GM19025 (cell line): ENCODE data around the gene TNRC6A.
"Not testable (repeated sequence)": the region's sequence is repeated elsewhere in the genome, so short reads cannot be mapped to it uniquely, and the experiment has no call there.

ENCODE experiments used
- ATAC-seq: cut with Tn5 transposase; IDR thresholded peaks from one replicate; pipeline ENCODE4 v1.9.1; 2021; ENCODE audit warnings: mild to moderate bottlenecking, low read depth, moderate library complexity; ENCODE audit not compliant: unreplicated experiment

Gene TNRC6A

DNA sequence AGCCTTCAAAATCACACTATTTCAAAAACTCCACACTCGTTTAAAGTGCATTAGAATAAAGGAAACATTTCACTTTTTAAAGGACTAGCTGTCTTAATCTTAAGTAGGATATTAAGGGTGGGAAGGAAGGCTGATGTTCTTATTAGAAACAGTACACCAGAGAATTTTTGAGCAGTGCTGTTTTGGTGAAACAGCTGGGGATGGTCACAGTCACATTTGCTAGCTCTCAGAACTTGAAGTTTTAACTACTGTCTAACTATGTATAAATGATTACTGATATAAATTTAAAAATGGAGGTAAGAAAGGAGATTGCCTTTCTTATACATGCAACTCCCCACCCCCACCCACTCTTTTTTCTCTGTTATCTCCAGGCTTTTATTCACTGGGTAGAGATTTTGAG lies 77.8 kb downstream of the TNRC6A start:
- ATAC-seq, result no peak

DNA sequence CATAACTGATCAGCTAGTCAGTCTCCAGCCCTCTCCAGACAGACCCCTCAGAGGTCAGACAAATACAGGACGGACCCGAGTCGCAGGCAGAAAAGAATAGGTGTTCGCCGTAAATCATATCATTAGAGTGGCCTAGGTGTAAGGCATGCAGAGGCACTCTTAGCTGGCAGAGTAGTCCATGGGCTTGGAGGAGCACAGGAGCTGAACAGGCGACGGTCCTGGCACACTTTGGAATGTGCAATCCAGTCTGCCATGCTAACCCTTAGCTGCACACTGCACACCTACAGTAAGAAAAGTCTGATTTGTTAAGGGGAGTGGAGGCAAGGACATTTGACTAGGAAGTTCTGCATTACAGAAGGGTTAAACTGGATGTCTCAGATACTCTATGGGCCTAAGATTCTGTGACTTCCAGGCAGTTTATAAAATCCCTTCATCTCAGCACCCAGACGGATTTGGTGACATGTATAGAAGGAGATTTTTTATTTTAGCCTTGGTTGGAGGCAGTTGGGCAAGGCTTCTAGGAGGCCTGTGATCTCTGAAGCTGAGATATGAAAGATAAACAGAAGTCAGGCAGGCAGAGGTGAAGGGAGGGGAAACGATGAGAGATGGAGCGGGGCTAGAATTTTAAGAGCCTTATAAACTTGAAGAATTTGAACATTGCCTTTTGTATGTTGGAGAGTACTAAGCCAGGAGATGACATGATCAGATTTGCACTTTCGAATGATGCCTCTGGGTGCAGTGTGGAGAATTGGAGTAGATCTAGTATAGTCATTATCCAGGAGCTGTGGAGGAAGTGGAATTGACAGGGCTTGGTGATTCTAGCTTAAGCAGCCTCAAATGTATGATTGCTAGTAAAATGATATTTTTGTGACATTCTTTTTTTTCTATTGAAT lies 81.7 kb downstream of the TNRC6A start:
- ATAC-seq, result no peak

DNA sequence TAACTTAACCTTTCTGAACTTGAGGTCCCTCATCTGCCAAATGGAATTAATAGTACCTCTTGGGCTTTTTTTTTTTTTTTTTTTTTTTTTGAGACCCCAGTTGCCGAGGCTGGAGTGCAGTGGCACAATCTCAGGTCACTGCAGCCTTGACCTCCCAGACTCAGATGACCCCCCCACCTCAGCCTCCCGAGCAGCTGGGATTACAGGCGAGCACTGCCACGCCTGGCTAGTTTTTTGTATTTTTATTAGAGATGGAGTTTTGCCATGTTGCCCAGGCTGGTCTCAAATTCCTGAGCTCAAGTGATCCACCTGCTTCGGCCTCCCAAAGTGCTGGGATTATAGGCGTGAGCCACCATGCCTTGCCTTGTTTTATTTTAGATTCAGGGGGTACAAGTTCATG lies 83.4 kb downstream of the TNRC6A start:
- ATAC-seq, result not testable (repeated sequence)

DNA sequence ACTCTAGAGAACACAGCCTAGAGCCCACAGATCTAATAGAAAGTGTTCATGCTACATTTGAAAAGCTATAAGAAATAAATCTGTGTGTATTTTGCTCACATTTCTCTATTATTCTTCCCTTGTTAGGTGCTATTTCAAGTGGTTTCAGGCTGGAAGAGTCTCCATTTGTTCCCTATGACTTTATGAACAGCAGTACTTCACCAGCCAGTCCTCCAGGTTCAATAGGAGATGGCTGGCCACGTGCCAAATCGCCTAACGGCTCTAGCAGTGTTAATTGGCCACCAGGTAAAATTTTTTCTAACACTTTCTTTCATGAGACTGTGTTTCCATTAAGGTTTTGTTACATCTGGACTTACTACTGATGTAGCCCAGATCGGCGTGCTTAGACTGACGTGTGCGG lies 85.6 kb downstream of the TNRC6A start:
- no peak for ATAC-seq

DNA sequence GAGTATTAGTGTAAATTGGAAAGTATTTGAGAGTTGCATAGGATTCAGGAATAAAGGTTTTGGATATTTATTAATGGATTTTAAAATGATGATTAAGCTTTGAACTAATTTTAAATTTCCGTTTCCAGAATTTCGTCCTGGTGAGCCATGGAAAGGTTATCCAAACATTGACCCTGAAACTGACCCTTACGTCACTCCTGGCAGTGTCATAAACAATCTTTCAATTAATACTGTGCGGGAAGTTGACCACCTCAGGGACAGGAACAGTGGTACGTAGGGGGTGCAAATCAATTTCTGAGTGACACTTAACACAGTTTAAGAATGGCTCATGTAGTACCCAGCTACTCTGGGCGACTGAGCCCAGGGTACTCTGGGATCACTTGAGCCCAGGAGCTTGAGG lies 87.2 kb downstream of the TNRC6A start:
- ATAC-seq, result no peak

DNA sequence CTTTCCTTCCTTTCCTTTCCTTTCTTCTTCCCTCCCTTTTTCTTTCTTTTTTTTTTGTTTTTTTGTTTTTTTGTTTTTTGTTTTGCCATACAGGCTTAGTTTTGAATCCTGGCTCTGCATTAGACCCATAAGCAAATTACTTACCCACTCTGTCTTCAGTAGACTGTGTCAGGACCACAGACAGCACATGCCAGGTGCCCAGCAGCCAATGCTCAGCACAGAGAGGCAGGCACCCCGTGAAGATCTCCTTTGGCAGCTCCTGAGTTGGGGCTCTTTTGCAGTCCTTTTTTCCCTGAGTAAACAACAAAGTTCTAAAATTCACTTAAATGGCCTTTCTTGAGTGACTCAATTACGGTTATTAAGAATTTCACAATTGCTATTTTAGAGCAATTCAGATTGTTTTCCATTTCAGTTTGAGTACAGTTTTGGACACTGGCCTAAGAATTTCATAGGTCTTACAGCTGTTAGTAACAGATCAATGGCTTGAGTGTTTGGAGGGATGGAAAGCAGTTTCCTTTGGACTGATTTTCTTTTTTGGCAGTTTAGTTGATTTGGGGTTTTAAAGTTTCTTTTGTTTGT lies 90.1 kb downstream of the TNRC6A start:
- no peak for ATAC-seq

DNA sequence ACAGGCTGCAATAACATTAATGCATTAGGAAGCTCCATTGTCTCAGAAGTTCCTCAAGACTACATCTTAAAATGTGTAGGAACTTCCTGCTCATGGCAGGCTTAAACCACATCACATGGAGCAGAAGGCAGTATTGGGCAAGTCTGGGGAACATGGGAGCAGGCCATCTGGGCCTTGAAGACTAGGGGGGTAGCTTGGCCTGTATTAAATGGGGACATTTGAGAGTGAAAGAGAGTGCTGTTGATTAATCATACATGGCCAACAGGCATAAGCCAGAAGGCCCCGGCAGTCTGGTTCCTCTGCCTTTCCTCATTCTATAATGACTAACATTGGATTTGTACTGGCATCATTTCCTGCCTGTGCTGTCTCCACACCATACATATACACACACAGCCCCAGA lies 91.1 kb downstream of the TNRC6A start:
- ATAC-seq, result no peak

DNA sequence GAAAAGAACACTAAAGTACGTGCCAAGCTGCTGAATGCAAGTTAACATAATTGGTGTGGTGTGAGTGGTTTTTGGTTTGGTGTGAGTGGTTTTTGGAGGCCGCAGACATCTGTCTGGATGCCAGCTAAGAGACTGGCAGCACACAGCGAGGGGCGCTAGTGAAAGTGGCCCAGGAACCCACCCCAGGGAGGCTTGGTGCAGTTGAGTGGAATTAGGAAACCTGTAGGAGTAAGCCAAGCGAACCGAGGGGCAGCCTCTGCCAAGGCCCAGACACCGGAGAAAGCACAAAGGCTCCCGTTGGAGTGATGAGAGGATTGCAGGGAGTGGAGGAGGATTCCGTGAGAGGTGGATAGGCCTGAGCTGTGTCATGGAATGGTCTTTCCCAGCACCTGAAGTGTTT lies 91.7 kb downstream of the TNRC6A start:
- no peak for ATAC-seq

DNA sequence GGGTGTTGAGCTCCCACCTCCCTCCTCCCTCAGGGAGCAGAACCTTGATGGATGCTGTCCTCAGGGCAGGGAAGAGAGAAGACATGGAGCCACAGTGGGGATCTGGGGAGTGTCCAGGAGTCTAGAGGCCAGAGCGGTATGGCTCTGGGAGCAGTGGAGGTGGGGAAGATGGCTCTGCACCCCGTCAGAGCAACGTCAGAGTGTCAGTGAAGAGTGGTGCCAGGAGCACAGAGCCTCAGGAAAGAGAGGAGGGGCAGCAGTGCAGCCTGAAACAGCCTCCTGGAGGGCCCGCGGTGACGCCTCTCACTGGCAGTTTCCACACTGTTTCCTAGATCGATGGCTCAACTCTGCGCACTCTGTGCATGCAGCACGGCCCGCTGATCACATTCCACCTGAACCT lies 93.1 kb downstream of the TNRC6A start:
- no peak for ATAC-seq

DNA sequence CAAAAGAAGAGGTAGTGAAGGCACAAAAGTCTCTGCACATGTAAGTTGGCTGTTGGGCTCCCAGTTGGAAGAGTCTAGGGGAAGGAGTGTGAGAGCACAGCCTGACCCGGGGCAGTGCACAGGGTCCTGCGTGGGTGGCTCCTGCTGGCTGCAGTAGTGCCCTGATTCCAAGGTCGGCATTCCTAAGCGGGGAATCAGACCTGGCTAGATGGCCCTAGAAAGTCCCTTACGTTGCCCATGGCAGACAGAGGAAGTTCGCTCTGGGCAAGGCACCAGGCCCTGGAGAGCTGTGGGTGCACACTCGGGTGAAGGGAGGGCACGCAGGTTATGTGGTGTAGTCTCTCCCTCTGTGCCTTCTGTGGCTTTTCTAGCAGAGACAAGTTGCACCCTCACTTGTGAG lies 93.5 kb downstream of the TNRC6A start:
- ATAC-seq, result no peak

DNA sequence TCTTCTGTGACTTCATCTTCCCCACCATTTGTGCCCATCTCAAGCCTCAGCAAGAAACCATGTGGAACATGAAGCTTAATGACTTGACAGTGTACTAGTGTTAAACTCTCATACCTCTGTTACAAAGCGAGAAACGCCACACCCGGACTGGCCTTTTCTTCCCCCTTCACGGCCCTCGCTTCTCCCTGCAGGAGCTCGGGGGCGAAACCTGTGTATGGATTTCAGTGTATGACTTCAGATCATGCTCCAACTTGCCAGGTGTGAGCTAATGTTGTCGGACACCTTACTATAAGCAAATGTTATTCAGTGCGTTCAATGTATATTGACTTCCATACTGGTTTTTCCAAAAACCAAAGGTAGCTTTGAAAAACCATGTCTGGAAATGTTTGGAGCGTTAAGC lies 96.2 kb downstream of the TNRC6A start:
- ATAC-seq, result no peak

DNA sequence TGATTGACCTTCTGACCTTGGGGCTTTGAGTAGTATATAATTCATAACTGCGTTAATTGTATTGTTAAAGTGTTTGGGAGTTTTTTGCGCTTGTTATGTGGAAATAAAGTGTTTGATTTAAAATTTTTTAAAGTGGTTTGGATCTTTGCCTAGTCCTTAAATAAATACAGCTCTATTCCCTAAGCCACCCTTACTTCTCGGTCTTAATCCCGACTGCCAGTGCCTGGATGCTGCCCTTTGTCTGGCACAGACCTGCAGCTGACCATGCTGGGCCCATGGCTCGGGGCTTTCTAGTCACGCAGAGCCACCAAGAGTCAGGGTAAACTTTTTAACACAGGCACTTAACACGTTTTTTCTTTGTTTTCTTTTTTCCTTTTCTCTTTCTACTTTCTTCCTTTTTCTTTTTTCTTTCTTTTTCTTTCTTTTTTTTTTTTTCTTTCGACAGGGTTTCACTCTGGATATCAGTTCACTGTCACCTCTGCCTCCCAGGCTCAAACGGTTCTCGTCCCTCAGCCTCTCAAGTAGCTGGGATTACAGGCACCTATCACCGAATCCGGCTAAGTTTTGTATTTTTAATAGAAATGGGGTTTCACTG lies 96.7 kb downstream of the TNRC6A start:
- no peak for ATAC-seq

DNA sequence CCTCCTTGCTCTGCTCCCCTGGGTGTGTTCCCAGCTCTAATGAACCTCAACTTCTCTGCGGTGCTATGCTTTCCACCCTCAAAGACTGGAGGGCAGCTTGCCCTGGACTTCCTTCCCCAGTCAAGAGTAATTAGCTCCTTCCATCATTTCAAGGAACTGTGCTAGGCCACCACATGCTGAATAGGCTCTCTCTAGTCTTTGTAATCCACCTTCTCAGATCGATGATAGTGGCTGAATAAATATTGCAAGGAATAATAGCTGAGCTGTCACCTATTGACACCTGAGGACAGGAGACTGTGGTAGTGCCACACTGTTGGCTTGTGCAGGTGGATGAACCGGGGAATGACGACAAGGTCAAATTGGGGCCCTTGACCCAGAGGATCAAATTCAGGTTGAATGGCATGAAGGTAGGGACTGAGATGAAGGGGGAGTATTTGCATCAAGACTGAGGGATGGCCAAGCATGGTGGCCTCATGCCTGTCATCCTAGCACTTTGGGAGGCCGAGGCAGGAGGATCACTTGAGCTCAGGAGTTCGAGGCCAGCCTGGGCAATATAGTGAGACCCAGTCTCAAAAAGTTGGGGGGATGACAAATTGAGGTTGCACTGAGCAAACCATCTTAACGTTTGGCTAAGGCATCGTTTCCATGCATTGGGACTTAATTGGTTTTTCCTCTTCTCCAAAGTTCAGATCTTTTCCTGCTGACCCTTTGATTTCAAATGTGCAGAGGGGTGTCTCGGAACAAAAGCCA lies 97.5 kb downstream of the TNRC6A start:
- no peak for ATAC-seq

DNA sequence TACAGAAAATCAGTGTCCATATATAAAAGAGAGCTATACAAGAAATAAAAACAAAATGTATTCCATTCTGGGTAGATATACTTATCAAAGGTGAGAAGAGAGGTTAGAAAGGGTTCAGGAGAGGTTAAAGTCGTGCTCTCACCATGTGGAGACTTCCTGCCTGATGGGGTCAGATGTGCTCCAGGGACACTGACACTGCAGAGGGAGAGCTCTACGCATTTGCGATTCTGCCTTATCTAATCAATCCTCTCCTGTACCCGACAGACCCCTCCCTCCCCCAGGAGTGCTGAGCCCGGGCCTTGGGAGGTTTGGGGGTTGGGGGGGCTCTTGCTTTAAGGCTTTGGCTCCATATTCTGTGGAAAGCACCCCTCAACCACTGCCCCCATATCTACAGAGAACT lies 99.7 kb downstream of the TNRC6A start:
- ATAC-seq, result no peak

DNA sequence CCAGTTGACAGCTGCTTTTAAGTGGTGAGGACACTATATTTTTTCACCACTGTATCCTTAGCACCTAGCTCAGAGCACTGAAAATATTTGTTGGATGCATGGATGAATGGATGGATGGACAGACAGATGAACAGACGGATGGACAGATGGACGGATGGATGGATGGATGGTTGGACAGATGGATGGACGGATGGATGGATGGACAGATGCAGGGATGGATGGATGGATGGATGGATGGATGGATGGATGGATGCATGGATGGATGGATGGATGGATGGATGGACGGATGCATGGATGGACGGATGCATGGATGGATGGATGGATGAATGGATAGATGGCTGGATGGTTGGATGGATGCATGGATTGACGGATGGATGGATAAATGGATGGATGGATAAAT lies 103.9 kb downstream of the TNRC6A start:
- ATAC-seq, result no peak

DNA sequence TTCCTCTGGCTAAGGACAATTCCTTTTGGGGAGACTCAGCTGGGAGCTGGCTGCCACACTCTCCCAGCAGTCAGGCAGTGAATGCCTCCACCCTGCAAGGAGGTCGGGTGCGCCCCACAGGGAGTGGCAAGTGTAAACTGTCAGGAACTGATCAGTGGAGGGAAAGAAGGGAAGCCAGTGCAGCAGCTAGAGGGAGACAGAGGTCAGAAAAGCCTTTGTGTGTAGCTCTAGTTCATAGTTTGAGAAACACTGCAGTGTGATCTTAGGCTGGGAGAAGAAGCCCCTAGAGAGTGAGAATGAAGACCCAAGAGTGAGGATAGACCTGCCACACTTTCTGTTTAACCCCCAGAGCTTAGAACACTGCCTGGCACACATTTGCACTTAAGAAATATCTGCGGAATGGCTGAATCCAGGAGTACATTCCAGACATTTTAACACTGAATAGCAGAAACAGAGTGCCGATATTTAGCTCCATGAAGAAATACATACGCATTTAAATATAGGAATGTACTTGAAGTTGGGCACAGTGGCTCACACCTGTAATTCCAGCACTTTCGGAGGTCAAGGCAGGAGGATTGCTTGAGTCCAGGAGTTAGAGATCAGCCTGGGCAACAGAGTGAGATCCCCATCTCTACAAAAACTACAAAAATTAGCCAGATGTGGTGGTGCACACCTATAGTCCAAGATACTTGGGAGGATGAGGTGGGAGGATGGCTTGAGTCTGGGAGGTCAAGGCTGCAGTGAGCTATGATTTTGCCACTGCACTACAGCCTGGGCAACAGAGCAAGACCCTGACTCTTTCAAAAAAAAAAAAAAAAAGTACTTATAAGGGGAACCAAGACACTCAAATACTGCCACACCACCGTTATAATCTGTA lies 105.2 kb downstream of the TNRC6A start:
- ATAC-seq, result no peak

DNA sequence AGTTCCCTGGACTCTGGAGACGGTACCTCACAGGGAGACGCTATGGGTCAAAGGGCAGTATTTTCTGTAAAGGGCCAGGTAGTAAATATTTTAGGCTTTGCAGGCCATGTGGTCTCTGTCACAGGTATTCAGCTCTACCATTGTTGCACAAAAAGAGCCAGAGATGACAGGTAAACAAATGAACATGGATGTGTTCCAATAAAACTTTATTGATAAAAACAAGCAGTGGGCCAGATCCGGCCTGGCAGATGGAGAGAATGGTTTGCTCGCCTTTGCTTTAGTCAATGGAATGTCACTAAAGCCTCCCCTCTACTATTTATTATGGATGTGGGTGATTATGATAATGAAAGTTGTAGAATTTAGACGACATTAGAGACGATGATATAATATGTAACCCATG lies 107.4 kb downstream of the TNRC6A start:
- no peak for ATAC-seq

DNA sequence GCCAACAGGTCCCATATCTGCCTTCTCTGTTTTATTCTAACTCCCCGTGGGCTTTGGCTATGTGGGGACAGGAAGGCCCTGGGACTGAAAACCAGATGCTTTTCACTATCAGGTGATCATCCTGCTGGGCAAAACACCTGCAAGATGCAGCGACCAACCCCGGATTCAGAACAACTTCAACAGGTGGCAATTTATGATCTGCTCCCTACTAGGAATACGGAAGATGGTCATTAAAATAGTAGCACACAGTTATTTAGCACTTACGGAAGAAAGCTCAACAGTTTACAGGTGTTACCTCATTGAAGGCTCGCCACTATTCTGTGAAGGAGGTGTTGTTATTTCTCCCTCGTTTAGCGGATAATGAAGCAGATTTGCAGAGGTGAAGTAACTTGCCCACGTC lies 108.5 kb downstream of the TNRC6A start:
- ATAC-seq, result no peak

DNA sequence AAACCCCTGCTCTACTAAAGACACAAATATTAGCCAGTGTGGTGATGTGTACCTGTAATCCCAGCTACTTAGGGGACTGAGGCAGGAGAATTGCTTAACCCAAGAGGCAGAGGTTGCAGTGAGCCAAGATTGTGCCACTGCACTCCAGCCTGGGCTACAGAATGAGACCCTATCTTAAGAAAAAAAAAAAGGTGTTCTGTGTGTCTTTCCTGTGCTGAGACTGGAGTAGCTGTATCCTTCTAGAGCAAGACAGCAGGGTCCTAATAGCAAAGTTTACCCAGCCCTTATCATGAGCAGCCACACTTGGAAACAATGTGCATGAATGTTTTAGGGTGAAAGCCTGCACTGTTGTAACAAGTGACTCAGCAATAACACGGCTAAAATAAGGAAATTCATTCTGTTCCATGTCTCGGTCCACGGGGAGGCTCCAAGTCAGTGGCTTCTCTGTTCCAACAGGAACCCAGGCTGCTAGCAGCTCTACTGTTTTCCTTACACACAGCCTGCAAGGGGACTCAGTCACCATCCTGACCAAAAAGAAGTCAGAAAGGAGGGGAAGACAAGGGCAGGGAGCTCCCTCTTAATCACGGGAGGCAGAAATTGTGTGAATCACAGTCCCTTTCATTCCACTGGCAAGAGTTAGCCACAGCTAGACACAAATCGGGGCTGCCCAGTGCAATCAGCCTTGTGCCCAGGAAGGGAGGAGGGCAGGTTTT lies 109.3 kb downstream of the TNRC6A start:
- no peak for ATAC-seq
